ENCODE data around the gene NHSL1. TPM values are rescaled to one million over a fixed set of nuclear protein-coding genes. Genes with fewer than 3 reads are reported as not detected.

NHSL1 gene
- polyA plus RNA-seq, 3 donors: 0.06 to 2.8 (median 0.51) TPM

DNA sequence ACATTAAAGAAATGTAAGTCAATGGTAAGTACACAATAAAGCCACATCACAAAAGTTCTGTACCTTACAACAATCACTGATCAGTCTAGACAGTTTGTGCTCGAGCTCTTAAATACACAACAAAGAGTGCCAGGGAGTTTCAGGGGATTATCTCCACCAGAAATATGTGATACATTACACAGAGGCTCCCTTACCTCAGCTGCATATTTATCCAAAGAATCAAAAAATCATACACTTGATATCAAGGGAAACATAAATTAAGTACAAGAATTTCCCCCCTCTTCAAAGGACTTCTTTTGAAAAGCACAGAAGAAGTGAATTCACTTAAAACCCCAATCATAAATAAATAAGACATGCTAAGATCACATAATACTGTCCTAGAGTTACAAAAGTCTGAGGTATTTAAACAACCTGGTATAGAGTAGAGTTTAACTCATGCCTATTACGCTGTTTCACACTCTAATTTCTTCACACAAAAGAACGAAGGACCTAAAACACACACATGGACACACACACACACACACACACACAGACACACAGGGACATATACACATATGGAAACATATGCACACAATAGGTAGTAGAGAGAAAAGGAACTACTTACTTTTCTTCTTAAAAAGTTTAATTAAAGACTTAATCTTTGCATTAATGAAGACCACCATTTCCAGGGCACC lies 528 bp downstream of the NHSL1 start:
- peaks cover 0 to 7% (median 2%) of the 10 kb centered on the region in 7 donors for H3K9me3 Mint-ChIP-seq
- Histone ChIP-seq H3K9me3 (replicated peaks in 1 of 2; ENCODE audit: control insufficient read depth in 1 of 2, insufficient read depth in 1 of 2, low read length in 2 of 2) (no peaks in the 10 kb centered on the region), H3K4me2 (replicated peaks; ENCODE audit: extremely low read depth, low read length, poor library complexity, severe bottlenecking) (peak overlapping the region; percentile 66), H3K36me3 (replicated peaks in 1 of 2; ENCODE audit: control insufficient read depth in 1 of 2, insufficient read depth in 2 of 2, low read length in 2 of 2) (no peaks in the 10 kb centered on the region), H3K4me1 (ENCODE audit: control insufficient read depth in 1 of 2, insufficient read depth in 2 of 2, low read length in 2 of 2) (peaks cover 22 to 27% of the 10 kb centered on the region in 2 donors), H3K27me3 (ENCODE audit: control insufficient read depth in 2 of 2, insufficient read depth in 2 of 2, low read length in 2 of 2) (no peaks in the 10 kb centered on the region), H4K20me1 (ENCODE audit: insufficient read depth, low read length) (no peaks in the 10 kb centered on the region), H3K27ac (ENCODE audit: low read depth in 1 of 2, low read length in 2 of 2) (peak overlapping the region in 1 of 2 donors; percentile 52), H3K9ac (ENCODE audit: insufficient read depth, low read length, poor library complexity, severe bottlenecking) (peak overlapping the region; percentile 28), H3K4me3 (replicated peaks in 1 of 3; ENCODE audit: low read depth in 2 of 3, low read length in 3 of 3) (peak overlapping the region in 2 of 3 experiments; percentile 25 to 53), H2AFZ (ENCODE audit: insufficient read depth, low read depth, low read length, poor library complexity, severe bottlenecking) (peak overlapping the region; percentile 46), H3K79me2 (ENCODE audit: insufficient read depth, low read length) (no peaks in the 10 kb centered on the region)
- H3K27me3 Mint-ChIP-seq (ENCODE audit: low read depth in 3 of 3): peaks cover 0 to 2% (median 0%) of the 10 kb centered on the region in 3 donors
- H3K4me1 Mint-ChIP-seq: peaks cover 37% of the 10 kb centered on the region
- intact Hi-C loops (cut with micrococcal nuclease): no loop called here
- TF ChIP-seq, protein P1, sequence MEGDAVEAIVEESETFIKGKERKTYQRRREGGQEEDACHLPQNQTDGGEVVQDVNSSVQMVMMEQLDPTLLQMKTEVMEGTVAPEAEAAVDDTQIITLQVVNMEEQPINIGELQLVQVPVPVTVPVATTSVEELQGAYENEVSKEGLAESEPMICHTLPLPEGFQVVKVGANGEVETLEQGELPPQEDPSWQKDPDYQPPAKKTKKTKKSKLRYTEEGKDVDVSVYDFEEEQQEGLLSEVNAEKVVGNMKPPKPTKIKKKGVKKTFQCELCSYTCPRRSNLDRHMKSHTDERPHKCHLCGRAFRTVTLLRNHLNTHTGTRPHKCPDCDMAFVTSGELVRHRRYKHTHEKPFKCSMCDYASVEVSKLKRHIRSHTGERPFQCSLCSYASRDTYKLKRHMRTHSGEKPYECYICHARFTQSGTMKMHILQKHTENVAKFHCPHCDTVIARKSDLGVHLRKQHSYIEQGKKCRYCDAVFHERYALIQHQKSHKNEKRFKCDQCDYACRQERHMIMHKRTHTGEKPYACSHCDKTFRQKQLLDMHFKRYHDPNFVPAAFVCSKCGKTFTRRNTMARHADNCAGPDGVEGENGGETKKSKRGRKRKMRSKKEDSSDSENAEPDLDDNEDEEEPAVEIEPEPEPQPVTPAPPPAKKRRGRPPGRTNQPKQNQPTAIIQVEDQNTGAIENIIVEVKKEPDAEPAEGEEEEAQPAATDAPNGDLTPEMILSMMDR (IDR thresholded peaks at IDR 0.05): no peak
- no CpG with 5 or more reads among the region's 3 CpGs for WGBS (ENCODE audit: insufficient coverage)
- DNase-seq: no peak
- peak overlapping the region; percentile 60 to 82 for H3K4me3 Mint-ChIP-seq
- peak overlapping the region in 3 of 7 donors; percentile 50 to 76 (median 72) for H3K27ac Mint-ChIP-seq
- H3K36me3 Mint-ChIP-seq: peaks cover under 1 to 4% of the 10 kb centered on the region in 2 donors

DNA sequence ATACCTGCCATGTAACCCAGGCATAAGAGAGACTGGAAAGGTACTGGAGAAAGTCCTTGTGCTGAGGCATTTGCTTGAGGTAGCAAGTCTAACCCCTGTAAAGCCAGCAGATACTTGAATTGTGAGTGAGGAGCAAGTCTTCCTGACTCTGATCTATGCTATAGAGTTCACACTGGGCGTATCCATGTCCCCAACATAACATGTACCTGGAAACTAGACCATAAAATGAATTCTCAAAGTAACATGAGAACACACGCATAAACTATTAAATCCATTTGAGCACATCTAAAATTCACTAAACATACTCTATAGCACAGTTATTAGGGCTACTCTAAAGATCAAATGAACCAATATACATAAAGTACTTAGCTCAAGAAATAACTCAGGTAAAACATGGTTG lies 2.0 kb downstream of the NHSL1 start:
- Histone ChIP-seq H3K9me3 (replicated peaks in 1 of 2; ENCODE audit: control insufficient read depth in 1 of 2, insufficient read depth in 1 of 2, low read length in 2 of 2) (no peaks in the 10 kb centered on the region), H3K36me3 (replicated peaks in 1 of 2; ENCODE audit: control insufficient read depth in 1 of 2, insufficient read depth in 2 of 2, low read length in 2 of 2) (no peaks in the 10 kb centered on the region), H3K4me1 (ENCODE audit: control insufficient read depth in 1 of 2, insufficient read depth in 2 of 2, low read length in 2 of 2) (peaks cover 18 to 22% of the 10 kb centered on the region in 2 donors), H3K4me3 (replicated peaks in 1 of 3; ENCODE audit: low read depth in 2 of 3, low read length in 3 of 3) (no peak overlapping the region), H3K79me2 (ENCODE audit: insufficient read depth, low read length) (no peaks in the 10 kb centered on the region), H4K20me1 (ENCODE audit: insufficient read depth, low read length) (no peaks in the 10 kb centered on the region), H3K27ac (ENCODE audit: low read depth in 1 of 2, low read length in 2 of 2) (no peak overlapping the region), H2AFZ (ENCODE audit: insufficient read depth, low read depth, low read length, poor library complexity, severe bottlenecking) (no peak overlapping the region), H3K4me2 (replicated peaks; ENCODE audit: extremely low read depth, low read length, poor library complexity, severe bottlenecking) (no peak overlapping the region), H3K27me3 (ENCODE audit: control insufficient read depth in 2 of 2, insufficient read depth in 2 of 2, low read length in 2 of 2) (no peaks in the 10 kb centered on the region), H3K9ac (ENCODE audit: insufficient read depth, low read length, poor library complexity, severe bottlenecking) (no peak overlapping the region)
- WGBS (ENCODE audit: insufficient coverage): 100% methylated on average over 1 of the region's 2 CpGs
- Mint-ChIP-seq H3K36me3 (peaks cover 4 to 8% of the 10 kb centered on the region in 2 donors), H3K27ac (no peak overlapping the region), H3K4me3 (no peak overlapping the region), H3K4me1 (peaks cover 29% of the 10 kb centered on the region), H3K9me3 (peaks cover 0 to 7% (median 2%) of the 10 kb centered on the region in 7 donors), H3K27me3 (ENCODE audit: low read depth in 3 of 3) (peaks cover 0 to 2% (median 0%) of the 10 kb centered on the region in 3 donors)
- intact Hi-C loops (cut with micrococcal nuclease): no loop called here
- DNase-seq: no peak
- TF ChIP-seq, protein P1 (IDR thresholded peaks at IDR 0.05): no peak
